ENCODE data around the gene TBC1D5.

TBC1D5 gene

GRCh38 chr3:17313746-17314145 lies 428.7 kb downstream of the TBC1D5 start:
- no peak overlapping the region for H3K4me3 ChIP-seq (ENCODE audit: low read depth, low read length)
- in situ Hi-C loops (cut with HindIII; ENCODE audit: low sequenced_read_pairs) = no loop called here
- TF ChIP-seq CTCF (IDR thresholded peaks at IDR 0.05; ENCODE audit: low read depth, low read length) = no peak
- DNase-seq (ENCODE audit: low read depth, low spot score) = no peak

GRCh38 chr3:17310983-17311382 lies 431.4 kb downstream of the TBC1D5 start:
- DNase-seq (ENCODE audit: low read depth, low spot score) = no peak
- in situ Hi-C loops (cut with HindIII; ENCODE audit: low sequenced_read_pairs) = no loop called here
- no peak overlapping the region for H3K4me3 ChIP-seq (ENCODE audit: low read depth, low read length)
- no peak for TF ChIP-seq CTCF (IDR thresholded peaks at IDR 0.05; ENCODE audit: low read depth, low read length)

- in situ Hi-C loops (cut with HindIII; ENCODE audit: low sequenced_read_pairs) = no loop called here
- no peak for TF ChIP-seq CTCF (IDR thresholded peaks at IDR 0.05; ENCODE audit: low read depth, low read length)
- H3K4me3 ChIP-seq (ENCODE audit: low read depth, low read length) = no peak overlapping the region
- DNase-seq (ENCODE audit: low read depth, low spot score) = no peak
Measured at GRCh38 chr3:17307887-17308286, 434.5 kb downstream of the TBC1D5 start.

- in situ Hi-C loops (cut with HindIII; ENCODE audit: low sequenced_read_pairs) = no loop called here
- no peak for TF ChIP-seq CTCF (IDR thresholded peaks at IDR 0.05; ENCODE audit: low read depth, low read length)
- no peak for DNase-seq (ENCODE audit: low read depth, low spot score)
- H3K4me3 ChIP-seq (ENCODE audit: low read depth, low read length) = no peak overlapping the region
Measured at GRCh38 chr3:17307482-17307881, 434.9 kb downstream of the TBC1D5 start.

- no peak for DNase-seq (ENCODE audit: low read depth, low spot score)
- H3K4me3 ChIP-seq (ENCODE audit: low read depth, low read length) = no peak overlapping the region
- in situ Hi-C loops (cut with HindIII; ENCODE audit: low sequenced_read_pairs) = no loop called here
- TF ChIP-seq CTCF (IDR thresholded peaks at IDR 0.05; ENCODE audit: low read depth, low read length) = no peak
Measured at GRCh38 chr3:17304969-17305368, 437.5 kb downstream of the TBC1D5 start.

GRCh38 chr3:17302774-17303173 lies 439.7 kb downstream of the TBC1D5 start:
- in situ Hi-C loops (cut with HindIII; ENCODE audit: low sequenced_read_pairs) = no loop called here
- peak; percentile 20 for DNase-seq (ENCODE audit: low read depth, low spot score)
- no peak overlapping the region for H3K4me3 ChIP-seq (ENCODE audit: low read depth, low read length)
- no peak for TF ChIP-seq CTCF (IDR thresholded peaks at IDR 0.05; ENCODE audit: low read depth, low read length)

GRCh38 chr3:17302170-17302569 lies 440.3 kb downstream of the TBC1D5 start:
- in situ Hi-C loops (cut with HindIII; ENCODE audit: low sequenced_read_pairs) = no loop called here
- DNase-seq (ENCODE audit: low read depth, low spot score) = no peak
- no peak for TF ChIP-seq CTCF (IDR thresholded peaks at IDR 0.05; ENCODE audit: low read depth, low read length)

More at GRCh38 chr3:17302170-17302569, 440.3 kb downstream of the TBC1D5 start:
- no peak overlapping the region for H3K4me3 ChIP-seq (ENCODE audit: low read depth, low read length)
